HepG2 (cell line): ENCODE measurements around the gene CLEC20A. TPM values are rescaled to one million over a fixed set of nuclear protein-coding genes. Genes with fewer than 3 reads are reported as not detected.

ENCODE experiments used
- ATAC-seq: fragments of 200-7000 bp; cut with Tn5 transposase; 3 replicates; pipeline ENCODE4 v1.9.1; 2020; ENCODE audit warnings: mild to moderate bottlenecking, moderate library complexity
- BruUV-seq: library from RNA; stranded (reverse); fragments of 400-500 nt; replicated peaks from 2 replicates; lab custom pipeline; 2021; lab: Mats Ljungman, UMichigan
- CTCF ChIA-PET: fragments of 300-600 bp; formaldehyde crosslinking; extraction: SDS; loops from one replicate; lab custom pipeline; 2021; ENCODE audit warnings: low total read pairs, inconsistent platforms, low intra/inter-chr PET ratio; lab: Yijun Ruan, JAX
- POLR2A ChIA-PET: fragments of 350-600 bp; sonication (Branson Sonifier 250); formaldehyde crosslinking; loops from one replicate; lab custom pipeline; 2020; ENCODE audit warnings: antibody characterized with exemption, inconsistent platforms; lab: Yijun Ruan, JAX
- DNase-seq: peaks from one replicate; pipeline ENCODE4 v3.0.0-alpha.2; 2015; ENCODE audit warnings: low spot score
- FAIRE-seq: peaks from 3 replicates; lab custom pipeline; 2011; peaks lifted over from hg19 to GRCh38; lab: Jason Lieb, UNC
- H2AFZ ChIP-seq: one replicate; pipeline ENCODE4 v1.6.1; 2011; ENCODE audit warnings: low read length, inconsistent platforms
- H3K27ac ChIP-seq: fragments of 300-600 bp; 3 replicates; pipeline ENCODE4 v1.8.0; 2011; ENCODE audit warnings: mixed run types, mild to moderate bottlenecking, mixed read lengths, low read length, inconsistent platforms; ENCODE audit not compliant: insufficient read depth; ENCODE audit errors: extremely low read length
- H3K27me3 ChIP-seq, 2 experiments: fragments of 200-600 bp in 1 of 2; 2 replicates in 1 of 2; 3 replicates in 1 of 2; pipeline versions ENCODE4 v1.6.0 to v1.8.0; 2011; ENCODE audit warnings: low read length in 2 of 2, mild to moderate bottlenecking in 2 of 2, moderate library complexity in 2 of 2, inconsistent platforms in 1 of 2; ENCODE audit not compliant: insufficient read depth in 2 of 2, control insufficient read depth in 1 of 2
- H3K36me3 ChIP-seq, 2 experiments: fragments of 200-600 bp in 1 of 2; replicated peaks in 1 of 2; 2 replicates in 1 of 2; 3 replicates in 1 of 2; pipeline versions ENCODE4 v1.5.1 to v1.8.0; 2011; ENCODE audit warnings: low read length in 2 of 2, inconsistent platforms in 1 of 2; ENCODE audit not compliant: insufficient read depth in 2 of 2, control insufficient read depth in 1 of 2
- H3K4me1 ChIP-seq: 2 replicates; pipeline ENCODE4 v1.5.1; 2012; ENCODE audit warnings: low read length, inconsistent platforms; ENCODE audit not compliant: insufficient read depth
- H3K4me2 ChIP-seq: 2 replicates; pipeline ENCODE4 v1.6.0; 2011; ENCODE audit warnings: low read depth, low read length, inconsistent platforms
- H3K4me3 ChIP-seq, 3 experiments: fragments of 200-600 bp in 1 of 3; sonication (generic), shearing (Covaris generic) in 1 of 3; replicated peaks in 1 of 3; 2 replicates each; pipeline ENCODE4 v1.5.1; 2011 to 2016; ENCODE audit warnings: low read length in 3 of 3, inconsistent platforms in 2 of 3, low read depth in 2 of 3, mild to moderate bottlenecking in 2 of 3, control low read depth in 1 of 3, mixed read lengths in 1 of 3; ENCODE audit not compliant: insufficient read depth in 1 of 3
- H3K79me2 ChIP-seq: one replicate; pipeline ENCODE4 v1.6.1; 2011; ENCODE audit warnings: low read length, inconsistent platforms; ENCODE audit not compliant: insufficient read depth
- H3K9ac ChIP-seq: 2 replicates; pipeline ENCODE4 v1.6.0; 2011; ENCODE audit warnings: mild to moderate bottlenecking, low read depth, low read length, inconsistent platforms; ENCODE audit not compliant: insufficient read depth
- H3K9me3 ChIP-seq: 2 replicates; pipeline ENCODE4 v1.5.1; 2012; ENCODE audit warnings: mild to moderate bottlenecking, low read length
- H4K20me1 ChIP-seq: 2 replicates; pipeline ENCODE4 v1.6.0; 2011; ENCODE audit warnings: inconsistent platforms, mild to moderate bottlenecking, low read length, moderate library complexity; ENCODE audit not compliant: insufficient read depth
- BORCS8-MEF2B ChIP-seq: sonication (generic); formaldehyde crosslinking; IDR thresholded peaks from 2 replicates; pipeline ENCODE4 v1.8.0; 2022; ENCODE audit warnings: mild to moderate bottlenecking, missing genetic modification reagents
- FOXA1 ChIP-seq, 2 experiments: fragments of 450-650 bp in 1 of 2; sonication (generic) in 1 of 2; formaldehyde crosslinking in 1 of 2; IDR thresholded peaks; 2 replicates each; pipeline versions ENCODE4 v1.4.0 to v1.6.1; 2016 to 2020; ENCODE audit warnings: missing genetic modification reagents in 1 of 2
- FOXO1 ChIP-seq: sonication (generic); formaldehyde crosslinking; IDR thresholded peaks from 2 replicates; pipeline ENCODE4 v1.4.0; 2020; ENCODE audit warnings: missing genetic modification reagents
- KAT7 ChIP-seq: IDR thresholded peaks from 2 replicates; pipeline ENCODE4 v1.6.1; 2018; ENCODE audit warnings: borderline replicate concordance, missing compliant biosample characterization
- SMAD3 ChIP-seq: sonication (generic); formaldehyde crosslinking; IDR thresholded peaks from 2 replicates; pipeline ENCODE4 v1.4.0; 2020; ENCODE audit warnings: missing genetic modification reagents
- STAG1 ChIP-seq: sonication (generic); formaldehyde crosslinking; IDR thresholded peaks from 2 replicates; pipeline ENCODE4 v1.4.0; 2020; ENCODE audit warnings: missing genetic modification reagents
- ZBTB3 ChIP-seq: sonication (generic); formaldehyde crosslinking; IDR thresholded peaks from 2 replicates; pipeline ENCODE4 v1.4.0; 2020; ENCODE audit warnings: low read depth, mild to moderate bottlenecking, moderate library complexity, missing genetic modification reagents, borderline replicate concordance
- ZBTB7B ChIP-seq: sonication (generic); formaldehyde crosslinking; IDR thresholded peaks from 2 replicates; pipeline ENCODE4 v1.4.0; 2020; ENCODE audit warnings: missing genetic modification reagents
- ZFP90 ChIP-seq: sonication (generic); formaldehyde crosslinking; IDR thresholded peaks from 2 replicates; pipeline ENCODE4 v1.8.0; 2022; ENCODE audit warnings: missing genetic modification reagents, mild to moderate bottlenecking, inconsistent platforms, borderline replicate concordance
- ZNF30 ChIP-seq: sonication (generic); formaldehyde crosslinking; IDR thresholded peaks from 2 replicates; pipeline ENCODE4 v1.5.0; 2020; ENCODE audit warnings: mild to moderate bottlenecking, missing genetic modification reagents
- WGBS: methylation state at CpG from one replicate; pipeline ENCODE4 v1.1.6; 2017; ENCODE audit warnings: low lambda C conversion rate; 5-methylcytosine and 5-hydroxymethylcytosine counted together
- in situ Hi-C: cut with HindIII; loops from 2 replicates; pipeline ENCODE4 v1.10.0; 2017; ENCODE audit warnings: low pct_unique_long_range_greater_than_20kb; ENCODE audit not compliant: extremely low pct_ligation_motif_present
- intact Hi-C: fragments of 100-400 bp; cut with micrococcal nuclease; formaldehyde crosslinking; loops from one replicate; pipeline ENCODE4 v1.10.0; 2022; ENCODE audit not compliant: unreplicated experiment
- polyA plus RNA-seq, 8 experiments: library from polyadenylated mRNA; depleted of rRNA in 3 of 8; stranded (reverse) in 7 of 8; unstranded in 1 of 8; fragments of >200 nt; fragmentation: Illumina TruSeq in 4 of 8; extraction: Trizol in 4 of 8; gene quantifications; 2 replicates each; pipeline versions ENCODE4 v1.2.1 to v1.2.3, GENCODE V29; 2011 to 2016; ENCODE audit warnings: low read depth in 4 of 8, missing spikeins in 1 of 8, mixed read lengths in 1 of 8; ENCODE audit not compliant: insufficient read depth in 1 of 8
- total RNA-seq, 5 experiments: library from RNA; depleted of rRNA; stranded (reverse); fragments of >200 nt; fragmentation: Illumina TruSeq; extraction: Trizol; gene quantifications; 2 replicates each; pipeline ENCODE4 v1.2.3, GENCODE V29; 2016; ENCODE audit warnings: low read depth in 1 of 5
- TF ChIP-seq, protein P1 (sequence below): sonication (generic); formaldehyde crosslinking; IDR thresholded peaks from 2 replicates; pipeline ENCODE4 v1.4.0; 2020; ENCODE audit warnings: mild to moderate bottlenecking, missing genetic modification reagents
- TF ChIP-seq, protein P2 (sequence below): sonication (generic); formaldehyde crosslinking; IDR thresholded peaks from 2 replicates; pipeline ENCODE4 v1.8.0; 2022; ENCODE audit warnings: mild to moderate bottlenecking, missing genetic modification reagents, moderate library complexity
- TF ChIP-seq, protein P3 (sequence below): IDR thresholded peaks from 2 replicates; pipeline ENCODE4 v1.6.1; 2016; ENCODE audit warnings: missing genetic modification reagents, missing compliant biosample characterization

The CLEC20A gene
- total and polyA plus RNA-seq, 2 of the 13 experiments (the other 11 are each of a cell fraction or from before 2014, with no cell fraction given) = not detected

DNA sequence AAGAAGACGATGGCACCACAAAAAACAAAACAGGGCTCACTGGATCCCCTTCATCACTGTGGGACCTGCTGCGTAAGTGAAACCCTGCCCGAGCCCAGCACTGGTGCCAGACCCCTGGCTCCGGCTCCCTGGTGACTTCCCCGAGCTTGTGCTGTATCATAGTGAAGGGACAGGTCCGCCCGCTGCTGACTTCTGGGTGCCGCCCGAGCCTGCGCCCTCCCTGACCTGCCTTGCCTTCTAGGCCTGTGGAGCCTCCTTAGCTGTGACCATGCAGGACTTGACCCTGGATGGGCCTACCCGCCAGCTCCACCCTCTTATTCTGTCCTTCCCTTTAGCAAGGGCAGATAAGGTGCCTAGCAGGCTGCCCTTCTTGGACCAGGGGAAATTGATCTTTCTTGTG lies 24.0 kb upstream of the CLEC20A start (continued):
- TF ChIP-seq, protein P1, sequence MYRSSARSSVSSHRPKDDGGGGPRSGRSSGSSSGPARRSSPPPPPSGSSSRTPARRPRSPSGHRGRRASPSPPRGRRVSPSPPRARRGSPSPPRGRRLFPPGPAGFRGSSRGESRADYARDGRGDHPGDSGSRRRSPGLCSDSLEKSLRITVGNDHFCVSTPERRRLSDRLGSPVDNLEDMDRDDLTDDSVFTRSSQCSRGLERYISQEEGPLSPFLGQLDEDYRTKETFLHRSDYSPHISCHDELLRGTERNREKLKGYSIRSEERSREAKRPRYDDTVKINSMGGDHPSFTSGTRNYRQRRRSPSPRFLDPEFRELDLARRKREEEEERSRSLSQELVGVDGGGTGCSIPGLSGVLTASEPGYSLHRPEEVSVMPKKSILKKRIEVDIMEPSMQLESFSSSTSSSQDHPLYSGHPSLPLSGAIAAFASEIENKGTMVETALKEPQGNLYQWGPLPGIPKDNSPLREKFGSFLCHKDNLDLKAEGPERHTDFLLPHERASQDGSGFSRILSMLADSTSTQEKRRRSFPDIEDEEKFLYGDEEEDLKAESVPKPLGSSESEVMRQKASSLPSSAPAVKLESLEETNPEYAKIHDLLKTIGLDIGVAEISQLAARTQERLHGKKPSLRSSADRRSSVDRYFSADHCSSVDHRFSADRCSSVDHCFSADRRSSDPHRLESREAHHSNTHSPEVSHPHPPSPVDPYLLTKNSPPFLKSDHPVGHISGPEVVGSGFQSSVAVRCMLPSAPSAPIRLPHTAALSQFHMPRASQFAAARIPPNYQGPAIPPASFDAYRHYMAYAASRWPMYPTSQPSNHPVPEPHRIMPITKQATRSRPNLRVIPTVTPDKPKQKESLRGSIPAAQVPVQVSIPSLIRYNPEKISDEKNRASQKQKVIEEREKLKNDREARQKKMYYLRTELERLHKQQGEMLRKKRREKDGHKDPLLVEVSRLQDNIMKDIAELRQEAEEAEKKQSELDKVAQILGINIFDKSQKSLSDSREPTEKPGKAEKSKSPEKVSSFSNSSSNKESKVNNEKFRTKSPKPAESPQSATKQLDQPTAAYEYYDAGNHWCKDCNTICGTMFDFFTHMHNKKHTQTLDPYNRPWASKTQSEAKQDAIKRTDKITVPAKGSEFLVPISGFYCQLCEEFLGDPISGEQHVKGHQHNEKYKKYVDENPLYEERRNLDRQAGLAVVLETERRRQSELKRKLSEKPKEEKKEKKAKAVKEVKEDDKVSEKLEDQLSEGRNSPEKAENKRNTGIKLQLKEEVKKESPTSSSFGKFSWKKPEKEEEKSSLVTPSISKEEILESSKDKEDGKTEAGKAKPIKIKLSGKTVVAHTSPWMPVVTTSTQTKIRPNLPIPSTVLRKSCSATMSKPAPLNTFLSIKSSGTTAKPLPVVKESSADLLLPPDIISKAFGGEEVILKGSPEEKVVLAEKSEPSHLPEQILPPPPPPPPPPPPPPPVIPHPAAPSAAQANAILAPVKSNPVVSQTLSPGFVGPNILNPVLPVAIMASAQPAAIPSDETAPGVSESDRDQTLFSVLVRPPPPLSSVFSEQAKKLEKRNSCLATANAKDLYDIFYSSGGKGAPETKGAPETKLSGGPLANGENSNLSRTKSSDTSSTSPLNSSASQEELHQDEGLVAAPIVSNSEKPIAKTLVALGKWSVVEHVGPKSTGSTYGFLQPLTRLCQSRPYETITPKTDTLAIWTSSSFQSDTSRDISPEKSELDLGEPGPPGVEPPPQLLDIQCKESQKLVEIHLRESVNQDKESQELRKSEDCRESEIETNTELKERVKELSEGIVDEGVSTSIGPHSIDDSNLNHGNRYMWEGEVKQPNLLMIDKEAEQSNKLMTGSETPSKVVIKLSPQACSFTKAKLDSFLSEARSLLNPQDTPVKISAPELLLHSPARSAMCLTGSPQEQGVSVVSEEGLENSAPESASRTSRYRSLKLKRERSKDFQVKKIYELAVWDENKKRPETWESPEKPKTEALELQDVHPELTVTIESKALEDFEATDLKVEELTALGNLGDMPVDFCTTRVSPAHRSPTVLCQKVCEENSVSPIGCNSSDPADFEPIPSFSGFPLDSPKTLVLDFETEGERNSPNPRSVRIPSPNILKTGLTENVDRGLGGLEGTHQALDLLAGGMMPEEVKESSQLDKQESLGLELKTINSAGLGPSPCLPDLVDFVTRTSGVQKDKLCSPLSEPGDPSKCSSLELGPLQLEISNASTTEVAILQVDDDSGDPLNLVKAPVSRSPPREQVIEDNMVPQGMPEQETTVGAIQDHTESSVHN (CRISPR knock-in tag) = no peak

DNA sequence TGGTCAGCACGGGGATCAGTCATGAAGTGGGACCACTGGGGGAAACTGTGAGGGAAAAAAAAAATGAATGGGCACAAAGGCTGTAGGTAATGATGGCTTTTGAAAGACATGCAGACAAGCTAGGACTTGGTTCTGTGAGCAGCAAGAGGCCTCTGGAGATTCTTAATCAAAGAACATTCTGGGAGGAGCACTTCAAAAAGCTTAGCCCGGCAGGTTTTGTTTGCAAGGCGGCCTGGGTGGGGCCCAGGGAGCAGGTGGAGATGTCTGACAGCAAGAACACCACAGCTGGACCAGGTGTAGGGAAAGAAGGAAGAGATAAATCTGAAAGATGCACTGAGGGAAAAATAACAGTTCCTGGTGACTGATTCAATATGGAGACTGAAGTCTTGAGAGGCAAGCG lies 22.1 kb upstream of the CLEC20A start:
- FAIRE-seq = no peak
- DNase-seq = no peak
- no peak for ATAC-seq
- WGBS = 31% methylated on average over 4 of the region's 4 CpGs
- BruUV-seq = no TSS peak
- in situ Hi-C loops (no loop called here), intact Hi-C loops (no loop called here)
- peaks cover 0 to 15% of the 10 kb centered on the region in 2 experiments; a peak in 3 of 5 replicates for H3K27me3 ChIP-seq
- no peak overlapping the region for H2AFZ ChIP-seq
- no peaks in the 10 kb centered on the region for H3K36me3 ChIP-seq
- no peak overlapping the region for H3K27ac ChIP-seq
- H3K9me3 ChIP-seq = no peaks in the 10 kb centered on the region
- H4K20me1 ChIP-seq = no peaks in the 10 kb centered on the region
- no peak overlapping the region for H3K9ac ChIP-seq
- no peaks in the 10 kb centered on the region for H3K79me2 ChIP-seq
- no peak overlapping the region for H3K4me3 ChIP-seq
- CTCF ChIA-PET = no interaction called here
- H3K4me2 ChIP-seq = no peak overlapping the region
- no peaks in the 10 kb centered on the region for H3K4me1 ChIP-seq
- POLR2A ChIA-PET = no interaction called here
- TF ChIP-seq FOXO1 (CRISPR knock-in tag) (no peak), ZBTB7B (no peak), STAG1 (no peak), FOXA1 (IDR thresholded peaks at IDR 0.05) (no peak), FOXA1 (CRISPR knock-in tag; IDR thresholded peaks at IDR 0.05) (no peak), KAT7 (CRISPR knock-in tag) (no peak), SMAD3 (CRISPR knock-in tag) (no peak), ZFP90 (CRISPR knock-in tag) (no peak), ZBTB3 (CRISPR knock-in tag) (no peak), ZNF30 (CRISPR knock-in tag) (no peak), BORCS8-MEF2B (CRISPR knock-in tag) (no peak)
- TF ChIP-seq, protein P2, sequence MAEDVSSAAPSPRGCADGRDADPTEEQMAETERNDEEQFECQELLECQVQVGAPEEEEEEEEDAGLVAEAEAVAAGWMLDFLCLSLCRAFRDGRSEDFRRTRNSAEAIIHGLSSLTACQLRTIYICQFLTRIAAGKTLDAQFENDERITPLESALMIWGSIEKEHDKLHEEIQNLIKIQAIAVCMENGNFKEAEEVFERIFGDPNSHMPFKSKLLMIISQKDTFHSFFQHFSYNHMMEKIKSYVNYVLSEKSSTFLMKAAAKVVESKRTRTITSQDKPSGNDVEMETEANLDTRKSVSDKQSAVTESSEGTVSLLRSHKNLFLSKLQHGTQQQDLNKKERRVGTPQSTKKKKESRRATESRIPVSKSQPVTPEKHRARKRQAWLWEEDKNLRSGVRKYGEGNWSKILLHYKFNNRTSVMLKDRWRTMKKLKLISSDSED (CRISPR knock-in tag) = no peak
- TF ChIP-seq, protein P3, sequence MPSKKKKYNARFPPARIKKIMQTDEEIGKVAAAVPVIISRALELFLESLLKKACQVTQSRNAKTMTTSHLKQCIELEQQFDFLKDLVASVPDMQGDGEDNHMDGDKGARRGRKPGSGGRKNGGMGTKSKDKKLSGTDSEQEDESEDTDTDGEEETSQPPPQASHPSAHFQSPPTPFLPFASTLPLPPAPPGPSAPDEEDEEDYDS (CRISPR knock-in tag) = no peak
